Inflammatory macrophage treated with lipopolysaccharide for 4 hours (primary cell): ENCODE measurements around the gene FNDC8.
"Not testable (repeated sequence)": the region's sequence is repeated elsewhere in the genome, so short reads cannot be mapped to it uniquely, and the experiment has no call there.

Source experiments
- DNase-seq: peaks from one replicate; pipeline ENCODE4 v3.0.0-alpha.2; 2020

The FNDC8 gene

DNA sequence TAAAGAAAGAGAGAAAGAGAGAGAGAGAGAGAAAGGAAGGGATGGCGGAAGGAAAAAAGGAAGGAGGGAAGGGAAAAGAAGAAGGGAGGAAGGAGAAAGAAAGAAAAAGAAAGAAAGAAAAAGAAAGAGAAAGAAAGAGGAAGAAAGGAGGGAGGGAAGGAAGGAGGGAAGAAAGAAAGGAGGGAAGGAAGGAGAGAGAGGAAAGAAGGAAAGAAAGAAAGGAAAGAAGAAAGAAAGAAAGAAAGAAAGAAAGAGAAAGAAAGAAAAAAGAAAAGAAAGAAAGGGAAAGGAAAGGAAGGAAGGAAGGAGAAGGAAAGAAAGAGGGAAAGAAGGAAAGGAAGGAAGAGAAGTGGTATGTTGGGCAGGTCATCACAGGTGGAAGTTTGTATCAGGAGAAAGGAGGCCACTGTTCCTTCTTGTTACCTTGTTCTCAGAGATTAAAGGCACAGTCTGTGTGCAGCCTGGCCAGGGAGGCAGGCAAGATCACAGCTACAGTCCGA, 53.5 kb downstream of the FNDC8 start:
- DNase-seq = no peak

DNA sequence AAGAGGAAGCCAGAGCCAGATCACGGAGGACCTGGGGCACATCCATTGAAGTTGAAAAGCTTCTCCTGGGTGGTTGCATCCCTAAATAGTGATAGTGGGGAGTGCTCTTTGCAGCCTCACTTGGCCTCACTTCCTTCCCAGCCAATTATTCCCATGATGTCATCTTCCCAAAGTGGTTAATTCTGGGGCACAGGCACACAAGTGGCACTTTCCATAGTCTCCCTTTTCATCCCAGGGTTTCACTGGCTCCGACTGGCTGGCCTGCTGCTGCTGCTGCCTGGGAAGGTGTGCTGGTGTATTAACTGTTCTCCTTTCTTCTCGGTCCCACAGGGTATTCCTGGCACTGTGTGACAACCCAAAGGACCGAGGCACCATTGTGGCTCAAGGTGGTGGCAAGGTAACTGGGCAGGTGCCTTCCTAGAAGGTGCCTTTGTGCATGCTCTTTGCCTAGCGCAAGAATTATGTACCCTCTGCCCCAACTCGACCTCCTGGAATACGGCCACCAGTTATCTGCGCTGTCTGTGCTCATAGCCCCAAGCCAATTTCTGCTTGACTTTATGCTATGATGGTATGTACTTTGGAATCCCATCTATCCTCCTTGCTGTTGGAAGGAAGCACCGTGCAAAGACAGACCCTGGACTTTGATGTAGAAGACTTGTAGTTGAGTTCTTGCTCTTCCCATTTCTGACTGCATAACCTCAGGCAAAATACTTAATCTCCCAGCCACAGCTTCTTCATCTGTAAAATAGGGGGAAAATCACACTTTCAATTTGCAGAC, 54.4 kb downstream of the FNDC8 start:
- DNase-seq = no peak

DNA sequence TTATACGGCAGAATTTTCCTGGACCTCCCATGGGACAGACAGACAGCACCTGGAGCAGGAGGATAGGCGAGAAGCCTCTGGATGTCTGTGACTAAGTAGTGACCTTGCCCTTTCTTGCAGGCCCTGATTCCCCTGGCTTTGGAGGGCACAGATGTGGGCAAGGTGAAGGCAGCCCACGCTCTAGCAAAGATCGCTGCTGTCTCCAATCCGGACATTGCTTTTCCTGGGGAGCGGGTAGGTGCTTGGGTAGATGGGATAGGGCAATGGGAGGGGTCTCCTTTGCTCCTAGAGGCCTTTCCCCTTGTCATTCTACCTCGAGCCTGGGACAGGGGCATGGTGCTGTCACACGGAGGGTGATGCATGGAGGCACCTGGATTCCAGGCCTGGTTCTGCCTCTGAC, 55.5 kb downstream of the FNDC8 start:
- no peak for DNase-seq

DNA sequence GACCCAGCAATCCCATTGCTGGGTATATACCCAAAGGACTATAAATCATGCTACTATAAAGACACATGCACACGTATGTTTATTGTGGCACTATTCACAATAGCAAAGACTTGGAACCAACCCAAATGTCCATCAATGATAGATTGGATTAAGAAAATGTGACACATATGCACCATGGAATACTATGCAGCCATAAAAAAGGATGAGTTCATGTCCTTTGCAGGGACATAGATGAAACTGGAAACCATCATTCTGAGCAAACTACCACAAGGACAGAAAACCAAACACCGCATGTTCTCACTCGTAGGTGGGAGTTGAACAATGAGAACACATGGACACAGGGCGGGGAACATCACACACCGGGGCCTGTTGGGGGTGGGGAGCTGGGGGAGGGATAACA, 58.0 kb downstream of the FNDC8 start:
- DNase-seq = not testable (repeated sequence)
